GM18868 (cell line): ENCODE data around the gene PTCRA.
A peak's percentile ranks its signal among the peaks of the same experiment; 100 is the strongest.
"Not testable (repeated sequence)": the region's sequence is repeated elsewhere in the genome, so short reads cannot be mapped to it uniquely, and the experiment has no call there.

Source experiments
- ATAC-seq: cut with Tn5 transposase; IDR thresholded peaks from one replicate; pipeline ENCODE4 v1.9.1; 2021; ENCODE audit warnings: mild to moderate bottlenecking, moderate library complexity; ENCODE audit not compliant: unreplicated experiment

Gene PTCRA

GRCh38 chr6:42902429-42903263 is 13.2 kb upstream of the PTCRA start:
- ATAC-seq, result not testable (repeated sequence)

- no peak for ATAC-seq
Observed at GRCh38 chr6:42904467-42904866, 11.4 kb upstream of the PTCRA start.

- ATAC-seq, result no peak
Observed at GRCh38 chr6:42907336-42907735, 8.5 kb upstream of the PTCRA start.

- ATAC-seq, result no peak
Observed at GRCh38 chr6:42909835-42910234, 6.0 kb upstream of the PTCRA start.

GRCh38 chr6:42911171-42912021 is 4.5 kb upstream of the PTCRA start:
- no peak for ATAC-seq

GRCh38 chr6:42914546-42914945 is 1.3 kb upstream of the PTCRA start:
- no peak for ATAC-seq

GRCh38 chr6:42916288-42916687 is 435 bp downstream of the PTCRA start:
- ATAC-seq, result no peak

- no peak for ATAC-seq
Observed at GRCh38 chr6:42921801-42922200, 5.9 kb downstream of the PTCRA start.

GRCh38 chr6:42923666-42924065 is 7.8 kb downstream of the PTCRA start:
- ATAC-seq, result no peak

GRCh38 chr6:42925248-42925857 is 9.5 kb downstream of the PTCRA start:
- no peak for ATAC-seq

GRCh38 chr6:42928986-42929820 is 13.3 kb downstream of the PTCRA start, which contains the start of gene CNPY3:
Gene CNPY3 (plus strand): TSS chr6:42929480. CDS start chr6:42929571, 91 bp downstream.
- ATAC-seq, result peak; percentile 70

GRCh38 chr6:42929821-42930360 is 14.0 kb downstream of the PTCRA start:
- peak; percentile 57 for ATAC-seq

GRCh38 chr6:42932412-42932811 is 16.6 kb downstream of the PTCRA start:
- ATAC-seq, result no peak

- no peak for ATAC-seq
Observed at GRCh38 chr6:42933205-42933604, 17.4 kb downstream of the PTCRA start.

GRCh38 chr6:42935322-42935721 is 19.5 kb downstream of the PTCRA start:
- ATAC-seq, result no peak

GRCh38 chr6:42936398-42936797 is 20.5 kb downstream of the PTCRA start:
- ATAC-seq, result no peak

GRCh38 chr6:42937548-42938427 is 21.9 kb downstream of the PTCRA start:
- no peak for ATAC-seq

GRCh38 chr6:42938428-42938796 is 22.6 kb downstream of the PTCRA start:
- no peak for ATAC-seq
